Effector memory CD4-positive, alpha-beta T cell (primary cell): ENCODE measurements around the gene LRRC14B.

Experiments
- DNase-seq, 3 donors: peaks; one replicate each; pipeline ENCODE4 v3.0.0-alpha.2; 2020
- H3K27ac ChIP-seq: 2 replicates; pipeline ENCODE4 v1.7.0; 2013; ENCODE audit warnings: mild to moderate bottlenecking, low read length, moderate library complexity; ENCODE audit not compliant: insufficient read depth, poor library complexity, severe bottlenecking
- H3K27me3 ChIP-seq: replicated peaks from 2 replicates; pipeline ENCODE4 v1.7.0; 2013; ENCODE audit warnings: mild to moderate bottlenecking, low read length; ENCODE audit not compliant: insufficient read depth, control insufficient read depth, poor library complexity, severe bottlenecking
- H3K36me3 ChIP-seq: 2 replicates; pipeline ENCODE4 v1.7.0; 2013; ENCODE audit warnings: mild to moderate bottlenecking, low read length, moderate library complexity; ENCODE audit not compliant: control insufficient read depth, insufficient read depth
- H3K4me1 ChIP-seq: 2 replicates; pipeline ENCODE4 v1.7.0; 2013; ENCODE audit warnings: low read length, mild to moderate bottlenecking; ENCODE audit not compliant: control insufficient read depth, insufficient read depth, poor library complexity, severe bottlenecking
- H3K4me3 ChIP-seq: 2 replicates; pipeline ENCODE4 v1.7.0; 2013; ENCODE audit warnings: low read length, low read depth, mild to moderate bottlenecking; ENCODE audit not compliant: insufficient read depth, poor library complexity, severe bottlenecking
- H3K9me3 ChIP-seq: 2 replicates; pipeline ENCODE4 v1.7.0; 2013; ENCODE audit warnings: mild to moderate bottlenecking, low read length, moderate library complexity; ENCODE audit not compliant: control insufficient read depth
- total RNA-seq, 3 donors: gene quantifications; one replicate each; lab custom pipeline; 2026; lab: John Stamatoyannopoulos, UW

LRRC14B gene
- 0 to 0.19 (median 0) reads per million in 3 donors for total RNA-seq

- Histone ChIP-seq H3K27ac (no peak within 1 kb of the TSS), H3K4me3 (no peak within 1 kb of the TSS), H3K27me3 (no peaks in the 10 kb centered on the region), H3K9me3 (no peaks in the 10 kb centered on the region), H3K4me1 (peaks cover 3% of the 10 kb centered on the region), H3K36me3 (no peaks in the 10 kb centered on the region)
- no peak for DNase-seq
Measured at GRCh38 chr5:191036-191948, at the start of gene LRRC14B. TSS of gene LRRC14B (plus strand) at chr5:191495. CDS start at chr5:191539, 44 bp downstream.

DNA sequence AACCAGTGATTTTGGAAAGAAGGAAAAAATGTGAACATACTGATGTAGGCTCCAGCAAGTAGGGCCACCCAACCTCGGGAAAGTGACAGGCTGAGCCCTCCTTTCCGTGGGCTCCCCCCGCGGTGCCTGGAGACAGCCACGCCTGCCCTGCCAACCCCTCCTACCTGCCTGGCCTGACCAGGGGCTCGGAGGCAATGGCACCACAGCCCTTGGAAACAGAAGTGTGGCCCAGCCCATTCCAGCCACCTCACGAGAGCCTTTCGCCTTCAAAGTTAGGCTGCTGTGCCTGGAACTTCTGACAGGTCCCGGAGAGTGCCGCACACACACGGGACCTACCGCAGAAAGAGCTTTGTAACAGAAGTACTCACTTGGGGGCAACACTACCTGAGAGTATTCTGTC, 49.5 kb upstream of the LRRC14B start:
- no peaks in the 10 kb centered on the region for H3K36me3 ChIP-seq
- H3K4me3 ChIP-seq = no peak overlapping the region
- no peaks in the 10 kb centered on the region for H3K4me1 ChIP-seq
- no peak overlapping the region for H3K27ac ChIP-seq
- no peak for DNase-seq
- peaks cover 3% of the 10 kb centered on the region for H3K9me3 ChIP-seq
- H3K27me3 ChIP-seq = no peaks in the 10 kb centered on the region

- no peaks in the 10 kb centered on the region for H3K4me1 ChIP-seq
- DNase-seq = no peak
- peaks cover 4% of the 10 kb centered on the region for H3K9me3 ChIP-seq
- no peak overlapping the region for H3K27ac ChIP-seq
- H3K4me3 ChIP-seq = no peak overlapping the region
- no peaks in the 10 kb centered on the region for H3K27me3 ChIP-seq
- no peaks in the 10 kb centered on the region for H3K36me3 ChIP-seq
Measured at GRCh38 chr5:142246-142810, 49.0 kb upstream of the LRRC14B start.

- Histone ChIP-seq H3K27ac (no peak overlapping the region), H3K4me3 (no peak overlapping the region), H3K9me3 (peaks cover 4% of the 10 kb centered on the region), H3K4me1 (no peaks in the 10 kb centered on the region), H3K36me3 (no peaks in the 10 kb centered on the region), H3K27me3 (no peaks in the 10 kb centered on the region)
- DNase-seq = no peak
Measured at GRCh38 chr5:143041-143440, 48.3 kb upstream of the LRRC14B start.

- Histone ChIP-seq H3K27me3 (no peaks in the 10 kb centered on the region), H3K36me3 (no peaks in the 10 kb centered on the region), H3K4me1 (no peaks in the 10 kb centered on the region), H3K9me3 (peaks cover 4% of the 10 kb centered on the region), H3K27ac (no peak overlapping the region), H3K4me3 (no peak overlapping the region)
- DNase-seq = no peak
Measured at GRCh38 chr5:144941-145340, 46.4 kb upstream of the LRRC14B start.

- Histone ChIP-seq H3K27me3 (no peaks in the 10 kb centered on the region), H3K27ac (no peak overlapping the region), H3K4me1 (no peaks in the 10 kb centered on the region), H3K9me3 (peaks cover 4% of the 10 kb centered on the region), H3K4me3 (no peak overlapping the region), H3K36me3 (no peaks in the 10 kb centered on the region)
- DNase-seq = no peak
Measured at GRCh38 chr5:145585-146323, 45.5 kb upstream of the LRRC14B start.

DNA sequence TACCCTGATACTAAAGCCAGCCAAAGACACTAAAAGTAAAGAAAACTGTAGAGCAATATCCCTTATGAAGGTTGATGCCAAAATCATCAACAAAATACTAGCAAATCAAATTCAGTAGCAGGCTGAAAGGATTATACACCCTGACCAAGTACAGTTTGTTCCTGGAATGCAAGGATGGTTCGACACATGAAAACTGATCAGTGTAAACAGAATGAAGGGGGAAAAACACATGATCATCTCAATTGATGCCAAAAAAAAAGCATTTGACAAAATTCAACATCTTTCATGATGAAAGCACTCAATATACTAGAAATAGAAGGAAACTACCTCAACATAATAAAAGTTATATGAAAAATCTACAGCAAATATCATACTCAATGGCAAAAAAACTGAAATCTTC, 43.5 kb upstream of the LRRC14B start:
- Histone ChIP-seq H3K27ac (no peak overlapping the region), H3K36me3 (no peaks in the 10 kb centered on the region), H3K4me1 (no peaks in the 10 kb centered on the region), H3K9me3 (peaks cover 4% of the 10 kb centered on the region), H3K4me3 (no peak overlapping the region), H3K27me3 (no peaks in the 10 kb centered on the region)
- no peak for DNase-seq

- no peak for DNase-seq
- no peaks in the 10 kb centered on the region for H3K27me3 ChIP-seq
- H3K4me1 ChIP-seq = no peaks in the 10 kb centered on the region
- no peaks in the 10 kb centered on the region for H3K36me3 ChIP-seq
- no peak overlapping the region for H3K4me3 ChIP-seq
- no peak overlapping the region for H3K27ac ChIP-seq
- H3K9me3 ChIP-seq = peaks cover 4% of the 10 kb centered on the region
Measured at GRCh38 chr5:149745-150485, 41.4 kb upstream of the LRRC14B start.

DNA sequence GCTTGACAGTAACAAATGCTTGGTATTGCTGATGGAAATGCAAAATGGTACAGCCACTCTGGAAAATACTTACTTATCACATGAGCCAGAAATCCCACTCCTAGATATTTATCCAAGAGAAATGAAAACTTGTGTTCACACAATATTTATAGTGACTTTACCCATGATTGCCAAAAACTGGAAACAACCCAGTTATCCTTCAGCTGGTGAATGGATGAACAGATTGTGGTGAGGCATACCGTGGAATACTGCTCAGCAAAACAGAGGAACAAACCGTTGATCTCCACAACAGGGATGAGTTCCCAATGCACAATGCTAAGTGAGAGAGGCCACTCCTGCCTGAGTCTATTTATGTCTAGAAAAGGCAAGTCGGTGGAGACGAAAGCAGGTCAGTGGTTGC, 40.5 kb upstream of the LRRC14B start:
- no peak for DNase-seq
- H3K27ac ChIP-seq = no peak overlapping the region
- H3K27me3 ChIP-seq = no peaks in the 10 kb centered on the region

More for the DNA sequence above, 40.5 kb upstream of the LRRC14B start:
- Histone ChIP-seq H3K36me3 (no peaks in the 10 kb centered on the region), H3K9me3 (peaks cover 4% of the 10 kb centered on the region), H3K4me3 (no peak overlapping the region), H3K4me1 (no peaks in the 10 kb centered on the region)
